CD14-positive monocyte (primary cell): Measurements from ENCODE around the gene TUBG2. TPM values are rescaled to one million over a fixed set of nuclear protein-coding genes. Genes with fewer than 3 reads are reported as not detected.

Experiments
- DNase-seq, 3 donors: peaks; one replicate each; pipeline ENCODE4 v3.0.0-alpha.2; 2011 to 2022
- H2AFZ ChIP-seq: 2 replicates; pipeline ENCODE4 v1.6.0; 2012; ENCODE audit warnings: mild to moderate bottlenecking, low read depth, low read length, inconsistent platforms; ENCODE audit not compliant: insufficient read depth, poor library complexity, severe bottlenecking
- H3K27ac ChIP-seq, 2 donors: 1 replicate in 1 of 2; 2 replicates in 1 of 2; pipeline ENCODE4 v1.5.1; 2012 to 2013; ENCODE audit warnings: low read length in 2 of 2, control low read depth in 1 of 2, inconsistent platforms in 1 of 2, low read depth in 1 of 2, mild to moderate bottlenecking in 1 of 2
- H3K27me3 ChIP-seq, 2 donors: one replicate each; pipeline versions ENCODE4 v1.6.0 to v1.6.1; 2011 to 2013; ENCODE audit warnings: low read length in 2 of 2; ENCODE audit not compliant: control insufficient read depth in 2 of 2, insufficient read depth in 2 of 2
- H3K36me3 ChIP-seq, 2 donors: replicated peaks in 1 of 2; 1 replicate in 1 of 2; 2 replicates in 1 of 2; pipeline versions ENCODE4 v1.5.1 to v1.6.1; 2012 to 2013; ENCODE audit warnings: low read length in 2 of 2, control low read depth in 1 of 2, inconsistent platforms in 1 of 2, mild to moderate bottlenecking in 1 of 2; ENCODE audit not compliant: insufficient read depth in 2 of 2, control insufficient read depth in 1 of 2
- H3K4me1 ChIP-seq, 2 donors: 1 replicate in 1 of 2; 2 replicates in 1 of 2; pipeline versions ENCODE4 v1.5.1 to v1.6.1; 2012 to 2013; ENCODE audit warnings: low read length in 2 of 2, control low read depth in 1 of 2, inconsistent platforms in 1 of 2, mild to moderate bottlenecking in 1 of 2, moderate library complexity in 1 of 2; ENCODE audit not compliant: insufficient read depth in 2 of 2, control insufficient read depth in 1 of 2
- H3K4me2 ChIP-seq: replicated peaks from 2 replicates; pipeline ENCODE3; 2012; ENCODE audit warnings: low read length, moderate library complexity, mild to moderate bottlenecking; ENCODE audit not compliant: poor library complexity, severe bottlenecking; ENCODE audit errors: extremely low read depth
- H3K4me3 ChIP-seq, 3 experiments: fragments of 200-600 bp in 1 of 3; sonication (generic) in 1 of 3; replicated peaks in 1 of 3; 1 replicate in 2 of 3; 2 replicates in 1 of 3; pipeline ENCODE4 v1.5.1; 2011 to 2013; ENCODE audit warnings: low read length in 3 of 3, mild to moderate bottlenecking in 3 of 3, control low read depth in 2 of 3, low read depth in 2 of 3, inconsistent platforms in 1 of 3, moderate library complexity in 1 of 3
- H3K79me2 ChIP-seq: 2 replicates; pipeline ENCODE4 v1.6.0; 2012; ENCODE audit warnings: mild to moderate bottlenecking, control low read depth, inconsistent platforms, low read length, moderate library complexity; ENCODE audit not compliant: insufficient read depth
- H3K9ac ChIP-seq: 2 replicates; pipeline ENCODE4 v1.6.0; 2017; ENCODE audit warnings: low read length, mild to moderate bottlenecking; ENCODE audit not compliant: insufficient read depth, poor library complexity, severe bottlenecking
- H3K9me3 ChIP-seq, 2 donors: replicated peaks in 1 of 2; 1 replicate in 1 of 2; 2 replicates in 1 of 2; pipeline versions ENCODE4 v1.5.1 to v1.6.1; 2012 to 2013; ENCODE audit warnings: low read length in 2 of 2, control low read depth in 1 of 2; ENCODE audit not compliant: control insufficient read depth in 1 of 2, insufficient read depth in 1 of 2
- H4K20me1 ChIP-seq: 2 replicates; pipeline ENCODE4 v1.6.0; 2012; ENCODE audit warnings: mild to moderate bottlenecking, low read length, control low read depth, moderate library complexity; ENCODE audit not compliant: insufficient read depth
- H3K27ac Mint-ChIP-seq, 7 donors: one replicate each; pipeline ENCODE4 v1.8.0; 2020; ENCODE audit warnings: mild to moderate bottlenecking in 7 of 7, mixed read lengths in 7 of 7, moderate library complexity in 6 of 7, inconsistent platforms in 2 of 7
- H3K27me3 Mint-ChIP-seq, 3 donors: one replicate each; pipeline ENCODE4 v1.8.0; 2021 to 2022; ENCODE audit warnings: low read depth in 3 of 3, mild to moderate bottlenecking in 3 of 3, mixed read lengths in 3 of 3, moderate library complexity in 3 of 3, inconsistent platforms in 1 of 3
- H3K36me3 Mint-ChIP-seq, 2 donors: one replicate each; pipeline ENCODE4 v1.8.0; 2020; ENCODE audit warnings: mixed read lengths in 2 of 2, inconsistent platforms in 1 of 2, mild to moderate bottlenecking in 1 of 2
- H3K4me1 Mint-ChIP-seq: one replicate; pipeline ENCODE4 v1.8.0; 2020; ENCODE audit warnings: mild to moderate bottlenecking, mixed read lengths
- H3K4me3 Mint-ChIP-seq, 2 donors: one replicate each; pipeline ENCODE4 v1.8.0; 2020; ENCODE audit warnings: mild to moderate bottlenecking in 2 of 2, mixed read lengths in 2 of 2, moderate library complexity in 1 of 2
- H3K9me3 Mint-ChIP-seq, 7 donors: one replicate each; pipeline ENCODE4 v1.8.0; 2020 to 2022; ENCODE audit warnings: mixed read lengths in 7 of 7, mild to moderate bottlenecking in 6 of 7, moderate library complexity in 6 of 7, inconsistent platforms in 2 of 7
- CTCF ChIP-seq: fragments of 200-600 bp; IDR thresholded peaks from one replicate; pipeline ENCODE4 v1.8.0; 2022; ENCODE audit warnings: antibody characterized with exemption, mild to moderate bottlenecking
- WGBS: methylation state at CpG from one replicate; pipeline ENCODE4 v1.1.5; 2013; ENCODE audit warnings: missing lambda C conversion rate; ENCODE audit not compliant: insufficient coverage; 5-methylcytosine and 5-hydroxymethylcytosine counted together
- intact Hi-C, 2 donors: fragments of 100-400 bp; cut with micrococcal nuclease; formaldehyde crosslinking; loops; one replicate each; pipeline versions ENCODE4 v1.15.0 to v1.15.1; 2023
- polyA plus RNA-seq, 3 donors: library from polyadenylated mRNA; depleted of rRNA in 1 of 3; unstranded in 2 of 3; stranded (reverse) in 1 of 3; fragments of 300-500 nt in 2 of 3; fragments of >200 nt in 1 of 3; fragmentation: Illumina TruSeq in 2 of 3; gene quantifications; 1 replicate in 2 of 3; 2 replicates in 1 of 3; pipeline ENCODE4 v1.2.3, GENCODE V29; 2012 to 2021

Gene TUBG2
- polyA plus RNA-seq, 3 donors = 0.31 to 7.3 (median 0.47) TPM

GRCh38 chr17:42639525-42640113 is 19.5 kb upstream of the TUBG2 start:
- WGBS = 79% methylated on average over 4 of the region's 7 CpGs
- H3K36me3 ChIP-seq = no peaks in the 10 kb centered on the region
- H3K9me3 ChIP-seq = no peaks in the 10 kb centered on the region
- intact Hi-C loops = no loop called here
- H4K20me1 ChIP-seq = no peaks in the 10 kb centered on the region
- TF ChIP-seq CTCF = no peak
- H3K9me3 Mint-ChIP-seq = peaks cover 0 to 4% (median 0%) of the 10 kb centered on the region in 7 donors
- DNase-seq = no peak
- H3K4me1 ChIP-seq = no peaks in the 10 kb centered on the region
- no peak overlapping the region for H3K4me3 ChIP-seq
- H3K9ac ChIP-seq = no peak overlapping the region
- peaks cover 7 to 14% (median 10%) of the 10 kb centered on the region in 3 donors for H3K27me3 Mint-ChIP-seq
- H3K4me1 Mint-ChIP-seq = peaks cover 2% of the 10 kb centered on the region
- H3K79me2 ChIP-seq = no peaks in the 10 kb centered on the region
- H3K4me3 Mint-ChIP-seq = no peak overlapping the region
- no peak overlapping the region for H3K4me2 ChIP-seq
- no peak overlapping the region for H3K27ac Mint-ChIP-seq
- H3K27ac ChIP-seq = no peak overlapping the region
- no peaks in the 10 kb centered on the region for H3K27me3 ChIP-seq
- no peaks in the 10 kb centered on the region for H3K36me3 Mint-ChIP-seq
- no peak overlapping the region for H2AFZ ChIP-seq

- no peaks in the 10 kb centered on the region for H3K27me3 ChIP-seq
- Mint-ChIP-seq H3K4me1 (peaks cover 2% of the 10 kb centered on the region), H3K9me3 (peaks cover 0 to 4% (median 0%) of the 10 kb centered on the region in 7 donors), H3K27me3 (peaks cover 7 to 16% (median 9%) of the 10 kb centered on the region in 3 donors), H3K4me3 (no peak overlapping the region), H3K36me3 (no peaks in the 10 kb centered on the region), H3K27ac (no peak overlapping the region)
- H3K27ac ChIP-seq = no peak overlapping the region
- H3K4me2 ChIP-seq = no peak overlapping the region
- no peaks in the 10 kb centered on the region for H4K20me1 ChIP-seq
- no peak overlapping the region for H3K4me3 ChIP-seq
- no peaks in the 10 kb centered on the region for H3K36me3 ChIP-seq
- intact Hi-C loops = no loop called here
- H3K9me3 ChIP-seq = no peaks in the 10 kb centered on the region
- DNase-seq = no peak
- H3K4me1 ChIP-seq = no peaks in the 10 kb centered on the region
- H3K79me2 ChIP-seq = no peaks in the 10 kb centered on the region
- 95% methylated on average over 2 of the region's 4 CpGs for WGBS
- H2AFZ ChIP-seq = no peak overlapping the region
- no peak for TF ChIP-seq CTCF
- no peak overlapping the region for H3K9ac ChIP-seq
These were observed 19.0 kb upstream of the TUBG2 start for GRCh38 chr17:42640121-42640520.
